GM18526 (cell line): ENCODE measurements around the gene RAB1A.

Experiments
- POLR2A ChIP-seq: IDR thresholded peaks from 3 replicates; pipeline ENCODE4 v1.6.1; 2011; ENCODE audit not compliant: insufficient read length; ENCODE audit errors: extremely low read depth

The RAB1A gene

GRCh38 chr2:65129826-65130663, at the start of gene RAB1A:
Gene RAB1A, minus strand, starts transcription at chr2:65130106. Its CDS starts 191 bp downstream, at chr2:65129915.
- TF ChIP-seq POLR2A, result peak; percentile 66

- TF ChIP-seq POLR2A, result no peak
These were observed 48.0 kb upstream of the RAB1A start for GRCh38 chr2:65177751-65178442.

- no peak for TF ChIP-seq POLR2A
These were observed 46.1 kb upstream of the RAB1A start for GRCh38 chr2:65175894-65176530.

- no peak for TF ChIP-seq POLR2A
These were observed 43.3 kb upstream of the RAB1A start for GRCh38 chr2:65172994-65173790.

- no peak for TF ChIP-seq POLR2A
These were observed 39.8 kb upstream of the RAB1A start for GRCh38 chr2:65169760-65170136.

- no peak for TF ChIP-seq POLR2A
These were observed 35.7 kb upstream of the RAB1A start for GRCh38 chr2:65165558-65165957.

GRCh38 chr2:65164426-65164891, 34.6 kb upstream of the RAB1A start:
- no peak for TF ChIP-seq POLR2A

- TF ChIP-seq POLR2A, result no peak
These were observed 31.7 kb upstream of the RAB1A start for GRCh38 chr2:65161551-65162100.

- TF ChIP-seq POLR2A, result no peak
These were observed 30.0 kb upstream of the RAB1A start for GRCh38 chr2:65159906-65160305.

- TF ChIP-seq POLR2A, result no peak
These were observed 29.4 kb upstream of the RAB1A start for GRCh38 chr2:65159261-65159660.

- TF ChIP-seq POLR2A, result no peak
These were observed 28.7 kb upstream of the RAB1A start for GRCh38 chr2:65158557-65158956.

GRCh38 chr2:65156041-65156440, 26.1 kb upstream of the RAB1A start:
- TF ChIP-seq POLR2A, result no peak

- TF ChIP-seq POLR2A, result no peak
These were observed 23.6 kb upstream of the RAB1A start for GRCh38 chr2:65153515-65153914.

GRCh38 chr2:65146078-65146477, 16.2 kb upstream of the RAB1A start:
- no peak for TF ChIP-seq POLR2A

GRCh38 chr2:65144571-65144970, 14.7 kb upstream of the RAB1A start:
- no peak for TF ChIP-seq POLR2A
